ENCODE data around the gene SLC12A5.

The SLC12A5 gene

GRCh38 chr20:46006964-46007363 is 22.1 kb upstream of the SLC12A5 start:
- no peak for DNase-seq

- DNase-seq, result no peak
These were observed 21.3 kb upstream of the SLC12A5 start for GRCh38 chr20:46007671-46008070.

GRCh38 chr20:46009816-46010215 is 19.2 kb upstream of the SLC12A5 start:
- no peak for DNase-seq

- DNase-seq, result no peak
These were observed 18.3 kb upstream of the SLC12A5 start for GRCh38 chr20:46010491-46011391.

- no peak for DNase-seq
These were observed 17.2 kb upstream of the SLC12A5 start for GRCh38 chr20:46011631-46012482.

GRCh38 chr20:46012921-46013320 is 16.1 kb upstream of the SLC12A5 start:
- DNase-seq, result no peak

- no peak for DNase-seq
These were observed 15.6 kb upstream of the SLC12A5 start for GRCh38 chr20:46013322-46013828.

- no peak for DNase-seq
These were observed 15.0 kb upstream of the SLC12A5 start for GRCh38 chr20:46013829-46014516.

- DNase-seq, result no peak
These were observed 14.3 kb upstream of the SLC12A5 start for GRCh38 chr20:46014517-46015396.

- no peak for DNase-seq
These were observed 11.7 kb upstream of the SLC12A5 start for GRCh38 chr20:46017272-46017671.

- no peak for DNase-seq
These were observed 10.9 kb upstream of the SLC12A5 start for GRCh38 chr20:46018112-46018511.

- DNase-seq, result no peak
These were observed 10.4 kb upstream of the SLC12A5 start for GRCh38 chr20:46018611-46019010.

- DNase-seq, result no peak
These were observed 8.5 kb upstream of the SLC12A5 start for GRCh38 chr20:46020555-46020954.

GRCh38 chr20:46021361-46022359 is 7.4 kb upstream of the SLC12A5 start:
- no peak for DNase-seq

GRCh38 chr20:46022411-46023147 is 6.4 kb upstream of the SLC12A5 start:
- DNase-seq, result no peak

- DNase-seq, result no peak
These were observed 5.9 kb upstream of the SLC12A5 start for GRCh38 chr20:46023148-46023484.

GRCh38 chr20:46023999-46024398 is 5.0 kb upstream of the SLC12A5 start:
- no peak for DNase-seq

GRCh38 chr20:46025376-46025783 is 3.6 kb upstream of the SLC12A5 start:
- no peak for DNase-seq

GRCh38 chr20:46027245-46027853 is 1.7 kb upstream of the SLC12A5 start:
- no peak for DNase-seq

- DNase-seq, result no peak
These were observed 905 bp upstream of the SLC12A5 start for GRCh38 chr20:46028110-46028509.

Measured in cortex of kidney (tissue), 1 donor.